ENCODE measurements around the gene FLYWCH1. TPM values are rescaled to one million over a fixed set of nuclear protein-coding genes. Genes with fewer than 3 reads are reported as not detected.

FLYWCH1 gene
- total and polyA plus RNA-seq, 9 of the 15 experiments (the other 6 are each of a cell fraction or from before 2014, with no cell fraction given): 0.18 to 33.6 (median 11.3) TPM

GRCh38 chr16:2904100-2904921, 7.4 kb upstream of the FLYWCH1 start (continued):
- no peak for TF ChIP-seq NR0B1 (IDR thresholded peaks at IDR 0.05; ENCODE audit: partially characterized antibody)
- peak; percentile 36 for TF ChIP-seq E2F8 (IDR thresholded peaks at IDR 0.05; ENCODE audit: low read depth, partially characterized antibody)
- TF ChIP-seq GTF2E2 (tag; IDR thresholded peaks at IDR 0.05): peak; percentile 48; the same call in 1 of the 2 replicates
- TF ChIP-seq RBM14 (IDR thresholded peaks at IDR 0.05; ENCODE audit: borderline replicate concordance, insufficient read depth, low read depth, low read length): no peak
- TF ChIP-seq MTA1 (IDR thresholded peaks at IDR 0.05; ENCODE audit: borderline replicate concordance): no peak
- TF ChIP-seq NCOA4 (IDR thresholded peaks at IDR 0.05; ENCODE audit: partially characterized antibody): no peak
- TF ChIP-seq KAT8 (IDR thresholded peaks at IDR 0.05; ENCODE audit: low read depth): no peak
- TF ChIP-seq PHTF2 (CRISPR knock-in tag; IDR thresholded peaks at IDR 0.05): no peak
- TF ChIP-seq MYBL2 (IDR thresholded peaks at IDR 0.05; ENCODE audit: low read depth): no peak
- no peak for TF ChIP-seq MYBL2 (CRISPR knock-in tag; IDR thresholded peaks at IDR 0.05; ENCODE audit: borderline replicate concordance)
- TF ChIP-seq SAFB2 (IDR thresholded peaks at IDR 0.05; ENCODE audit: borderline replicate concordance, low read depth, low read length, severe bottlenecking): no peak
- TF ChIP-seq HMG20B (CRISPR knock-in tag; IDR thresholded peaks at IDR 0.05): no peak
- TF ChIP-seq SMAD4 (CRISPR knock-in tag; conservative IDR thresholded peaks at IDR 0.05): no peak
- TF ChIP-seq SRSF7 (optimal IDR thresholded peaks at IDR 0.05; ENCODE audit: low read depth, low read length): no peak
- TF ChIP-seq POLR3G (IDR thresholded peaks at IDR 0.05; ENCODE audit: extremely low read depth, insufficient read length, insufficient replicate concordance): no peak
- no peak for TF ChIP-seq ZNF561 (CRISPR knock-in tag; conservative IDR thresholded peaks at IDR 0.05)
- no peak for TF ChIP-seq ETV6 (IDR thresholded peaks at IDR 0.05; ENCODE audit: borderline replicate concordance in 1 of 2, low read depth in 2 of 2, low read length in 1 of 2)
- 0 out of 2 replicates have a peak, but pooled peaks have one; percentile 18 for TF ChIP-seq ETV6 (CRISPR knock-in tag; IDR thresholded peaks at IDR 0.05; ENCODE audit: borderline replicate concordance)
- TF ChIP-seq ELK3 (CRISPR knock-in tag; IDR thresholded peaks at IDR 0.05): no peak
- no peak for TF ChIP-seq HNRNPLL (IDR thresholded peaks at IDR 0.05; ENCODE audit: low read depth, low read length, poor library complexity, severe bottlenecking)
- TF ChIP-seq CBX5 (IDR thresholded peaks at IDR 0.05; ENCODE audit: borderline replicate concordance, low read depth): no peak

Measured in K562 (cell line).